ENCODE data around the gene TSPEAR.

The TSPEAR gene

GRCh38 chr21:44466996-44467858 lies 244.1 kb downstream of the TSPEAR start:
- no peak overlapping the region for H3K4me3 ChIP-seq (replicated peaks; ENCODE audit: low read depth, low read length)
- no peak for TF ChIP-seq CTCF (IDR thresholded peaks at IDR 0.05; ENCODE audit: low read length, missing control alignments)
- DNase-seq (ENCODE audit: low read depth) = no peak

- TF ChIP-seq CTCF (IDR thresholded peaks at IDR 0.05; ENCODE audit: low read length, missing control alignments) = no peak
- DNase-seq (ENCODE audit: low read depth) = no peak
- H3K4me3 ChIP-seq (replicated peaks; ENCODE audit: low read depth, low read length) = no peak overlapping the region
These were observed 244.9 kb downstream of the TSPEAR start for GRCh38 chr21:44466351-44466954.

- TF ChIP-seq CTCF (IDR thresholded peaks at IDR 0.05; ENCODE audit: low read length, missing control alignments) = no peak
- H3K4me3 ChIP-seq (replicated peaks; ENCODE audit: low read depth, low read length) = no peak overlapping the region
- no peak for DNase-seq (ENCODE audit: low read depth)
These were observed 247.0 kb downstream of the TSPEAR start for GRCh38 chr21:44464351-44464750.

- DNase-seq (ENCODE audit: low read depth) = peak; percentile 29
- H3K4me3 ChIP-seq (replicated peaks; ENCODE audit: low read depth, low read length) = no peak overlapping the region
- no peak for TF ChIP-seq CTCF (IDR thresholded peaks at IDR 0.05; ENCODE audit: low read length, missing control alignments)
These were observed 247.6 kb downstream of the TSPEAR start for GRCh38 chr21:44463724-44464123.

GRCh38 chr21:44462834-44463200 lies 248.6 kb downstream of the TSPEAR start:
- DNase-seq (ENCODE audit: low read depth) = no peak
- H3K4me3 ChIP-seq (replicated peaks; ENCODE audit: low read depth, low read length) = no peak overlapping the region
- no peak for TF ChIP-seq CTCF (IDR thresholded peaks at IDR 0.05; ENCODE audit: low read length, missing control alignments)

- no peak for TF ChIP-seq CTCF (IDR thresholded peaks at IDR 0.05; ENCODE audit: low read length, missing control alignments)
- no peak overlapping the region for H3K4me3 ChIP-seq (replicated peaks; ENCODE audit: low read depth, low read length)
- DNase-seq (ENCODE audit: low read depth) = no peak
These were observed 249.1 kb downstream of the TSPEAR start for GRCh38 chr21:44462086-44462833.

Data from fibroblast of pulmonary artery (primary cell).